DMS153 (cell line): ENCODE results near the gene FTCD.
"Not testable (repeated sequence)": the region's sequence is repeated elsewhere in the genome, so short reads cannot be mapped to it uniquely, and the experiment has no call there.

Source experiments
- DNase-seq: peaks from one replicate; lab custom pipeline; 2025; lab: John Stamatoyannopoulos, UW

The FTCD gene, protein sequence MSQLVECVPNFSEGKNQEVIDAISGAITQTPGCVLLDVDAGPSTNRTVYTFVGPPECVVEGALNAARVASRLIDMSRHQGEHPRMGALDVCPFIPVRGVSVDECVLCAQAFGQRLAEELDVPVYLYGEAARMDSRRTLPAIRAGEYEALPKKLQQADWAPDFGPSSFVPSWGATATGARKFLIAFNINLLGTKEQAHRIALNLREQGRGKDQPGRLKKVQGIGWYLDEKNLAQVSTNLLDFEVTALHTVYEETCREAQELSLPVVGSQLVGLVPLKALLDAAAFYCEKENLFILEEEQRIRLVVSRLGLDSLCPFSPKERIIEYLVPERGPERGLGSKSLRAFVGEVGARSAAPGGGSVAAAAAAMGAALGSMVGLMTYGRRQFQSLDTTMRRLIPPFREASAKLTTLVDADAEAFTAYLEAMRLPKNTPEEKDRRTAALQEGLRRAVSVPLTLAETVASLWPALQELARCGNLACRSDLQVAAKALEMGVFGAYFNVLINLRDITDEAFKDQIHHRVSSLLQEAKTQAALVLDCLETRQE

DNA sequence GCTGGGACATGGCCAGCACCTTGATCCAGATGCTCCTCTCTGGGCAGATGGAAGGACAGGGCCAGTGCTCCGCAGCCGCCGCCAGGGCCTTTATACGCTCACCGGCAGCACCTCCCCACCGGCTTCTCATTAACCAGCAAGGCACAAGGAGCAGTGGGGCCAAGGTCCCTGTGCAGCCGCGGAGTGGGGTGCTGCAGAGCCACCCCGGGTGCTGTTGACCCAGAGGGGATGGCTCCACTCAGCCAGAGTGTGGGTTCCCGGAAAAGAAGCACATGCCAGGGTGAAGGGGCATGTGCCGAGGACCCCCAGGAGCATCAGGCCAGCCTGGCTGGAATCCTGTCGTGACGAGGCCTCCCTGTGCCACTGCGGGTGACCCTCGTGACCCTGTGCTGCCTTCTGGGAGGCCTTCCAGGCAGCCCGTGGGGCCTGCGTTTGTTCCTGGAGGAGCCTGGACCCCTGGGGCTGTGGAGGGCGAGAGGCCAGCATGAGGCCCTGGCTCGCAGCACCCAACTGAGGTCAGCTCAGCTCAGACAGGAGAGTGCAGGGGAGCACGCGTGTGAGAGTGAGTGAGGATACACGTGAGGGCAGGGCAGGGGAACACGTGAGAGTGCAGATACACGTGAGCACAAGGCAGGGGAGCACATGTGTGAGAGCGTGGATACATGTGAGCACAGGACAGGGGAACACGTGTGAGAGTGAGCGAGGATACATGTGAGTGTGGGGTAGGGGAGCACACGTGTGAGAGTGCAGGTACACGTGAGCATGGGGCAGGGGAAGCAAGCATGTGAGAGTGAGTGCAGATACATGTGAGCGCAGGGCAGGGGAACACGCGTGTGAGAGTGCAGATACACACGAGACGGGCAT, at the start of gene FTCD:
TSS of gene FTCD (minus strand) at position 66 of the 864 bp plus-strand sequence. CDS start at position 10, 56 bp downstream.
- DNase-seq, result no peak

DNA sequence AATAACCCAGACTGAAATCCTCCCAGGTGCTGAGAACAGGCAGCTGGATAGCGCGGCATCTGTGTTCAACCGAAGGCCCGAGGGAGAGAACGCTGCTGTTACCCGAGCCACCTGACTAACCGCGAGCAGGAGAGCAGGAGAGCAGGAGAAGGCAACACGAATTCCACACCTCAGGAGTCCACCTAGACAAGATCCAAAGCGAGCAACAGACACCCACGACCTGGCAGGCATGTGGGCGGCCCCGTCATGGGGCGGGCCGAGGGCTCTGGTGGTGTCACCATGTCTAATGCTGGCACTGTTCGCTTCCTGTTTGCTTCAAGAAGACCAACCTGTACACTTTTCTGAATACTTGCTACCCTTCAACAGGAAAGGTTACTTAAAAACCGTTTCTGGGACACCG, 49.8 kb upstream of the FTCD start:
- no peak for DNase-seq

DNA sequence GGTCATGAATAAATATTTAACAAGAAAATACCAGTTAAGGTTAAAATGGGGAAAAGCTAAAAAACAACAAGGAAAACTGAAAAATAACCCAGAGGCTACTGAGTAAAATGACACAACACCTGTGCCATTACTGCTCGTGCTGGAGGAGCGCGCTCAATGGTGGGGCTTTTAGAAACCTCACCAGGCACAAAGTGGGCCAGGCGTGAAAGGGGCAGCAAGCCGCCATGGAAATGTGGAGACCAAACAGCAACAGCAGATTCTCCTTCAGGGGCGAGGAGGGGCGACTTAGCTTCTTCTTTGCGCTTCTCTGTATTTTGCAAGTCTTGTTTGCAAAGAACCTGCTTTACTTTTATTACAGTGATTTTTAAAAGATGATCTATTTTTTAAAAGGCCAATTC, 47.8 kb upstream of the FTCD start:
- DNase-seq, result no peak

DNA sequence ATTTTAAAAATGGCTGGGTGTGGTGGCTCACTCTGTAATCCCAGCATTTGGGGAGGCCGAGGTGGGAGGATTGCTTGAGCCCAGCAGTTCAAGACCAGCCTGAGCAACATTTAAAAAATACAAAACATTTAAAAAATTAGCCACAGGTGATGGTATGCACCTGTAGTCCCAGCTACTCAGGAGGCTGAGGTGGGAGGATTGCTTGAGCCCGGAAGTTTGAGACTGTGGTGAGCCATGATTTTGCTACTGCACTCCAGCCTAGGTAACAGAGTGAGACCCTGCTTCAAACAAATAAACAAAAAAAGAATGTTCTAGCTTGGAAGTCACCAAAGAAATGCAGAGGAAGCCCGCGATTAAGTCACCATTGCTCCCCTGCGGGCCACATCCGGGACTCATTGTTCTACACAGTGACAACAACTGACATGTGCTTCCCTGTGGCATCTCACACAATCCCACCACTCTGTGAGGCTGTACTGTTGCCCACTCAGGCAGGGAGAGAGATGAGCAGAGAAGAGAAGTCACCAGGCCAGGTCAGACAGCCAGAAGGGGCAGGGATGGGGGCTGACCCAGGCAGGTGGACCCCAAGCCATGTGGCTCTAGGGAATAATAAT, 47.3 kb upstream of the FTCD start:
- DNase-seq, result no peak

DNA sequence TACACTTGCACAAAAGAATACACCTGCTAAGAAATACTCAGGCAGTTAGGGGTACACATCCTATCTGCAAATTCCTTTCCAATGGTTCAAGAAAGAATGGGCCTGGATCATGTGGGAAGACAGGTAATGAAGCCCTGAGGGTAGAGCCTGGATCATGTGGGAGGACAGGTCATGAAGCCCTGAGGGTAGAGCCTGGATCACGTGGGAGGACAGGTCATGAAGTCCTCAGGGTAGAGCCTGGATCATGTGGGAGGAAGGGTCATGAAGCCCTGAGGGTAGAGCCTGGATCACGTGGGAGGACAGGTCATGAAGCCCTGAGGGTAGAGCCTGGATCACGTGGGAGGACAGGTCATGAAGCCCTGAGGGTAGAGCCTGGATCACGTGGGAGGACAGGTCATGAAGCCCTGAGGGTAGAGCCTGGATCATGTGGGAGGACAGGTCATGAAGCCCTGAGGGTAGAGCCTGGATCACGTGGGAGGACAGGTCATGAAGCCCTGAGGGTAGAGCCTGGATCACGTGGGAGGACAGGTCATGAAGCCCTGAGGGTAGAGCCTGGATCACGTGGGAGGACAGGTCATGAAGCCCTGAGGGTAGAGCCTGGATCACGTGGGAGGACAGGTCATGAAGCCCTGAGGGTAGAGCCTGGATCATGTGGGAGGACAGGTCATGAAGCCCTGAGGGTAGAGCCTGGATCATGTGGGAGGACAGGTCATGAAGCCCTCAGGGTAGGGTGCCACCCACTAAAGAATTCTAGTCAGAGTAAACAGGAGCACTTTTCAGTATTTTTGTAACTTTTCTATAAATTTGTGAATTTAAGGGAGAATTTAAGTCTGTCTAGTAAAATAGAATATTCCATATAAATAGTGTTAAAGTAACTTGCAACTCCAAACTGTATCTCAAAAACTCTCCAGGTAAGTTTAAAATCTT, 45.8 kb upstream of the FTCD start:
- DNase-seq, result not testable (repeated sequence)

DNA sequence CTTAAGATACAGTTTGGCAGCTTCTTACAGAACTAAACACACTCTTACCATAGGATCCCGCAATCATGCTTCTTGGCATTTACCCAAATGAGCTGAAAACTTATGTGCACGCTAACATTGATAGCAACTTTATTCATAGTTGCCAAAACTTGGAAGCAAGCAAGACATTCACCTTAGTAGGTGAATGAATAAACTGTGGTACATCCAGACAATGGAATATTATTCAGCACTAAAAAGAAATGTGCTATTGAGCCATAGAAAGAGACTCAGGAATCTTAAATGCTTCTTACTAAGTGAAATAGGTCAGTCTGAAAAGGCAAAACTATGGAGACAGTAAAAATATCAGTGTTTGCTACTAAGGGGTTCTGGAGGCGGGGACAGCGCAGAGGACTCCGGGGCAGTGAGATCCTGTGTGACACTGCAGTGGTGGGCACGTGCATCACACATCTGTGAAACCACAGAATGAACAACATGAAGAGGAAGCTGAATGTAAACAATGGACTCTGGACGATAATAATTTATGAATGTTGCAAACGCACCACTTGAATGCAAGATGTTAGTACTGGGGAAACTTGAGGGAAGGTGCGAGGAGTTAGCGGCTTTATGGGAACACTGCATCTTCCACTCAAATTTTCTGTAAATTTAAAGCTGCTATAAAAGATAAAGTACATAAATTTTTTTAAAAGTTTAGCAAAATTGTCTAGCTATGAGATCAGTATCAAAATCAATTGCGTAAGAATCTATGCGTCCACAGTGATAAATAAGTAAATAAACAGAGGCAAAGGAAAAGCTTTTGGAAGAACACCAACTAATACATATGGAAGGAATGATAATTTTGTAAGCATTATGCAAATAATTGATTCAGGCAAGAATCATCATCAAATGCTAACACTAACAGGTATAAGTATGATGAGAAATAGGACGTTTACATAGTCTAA, 44.3 kb upstream of the FTCD start:
- DNase-seq, result no peak

DNA sequence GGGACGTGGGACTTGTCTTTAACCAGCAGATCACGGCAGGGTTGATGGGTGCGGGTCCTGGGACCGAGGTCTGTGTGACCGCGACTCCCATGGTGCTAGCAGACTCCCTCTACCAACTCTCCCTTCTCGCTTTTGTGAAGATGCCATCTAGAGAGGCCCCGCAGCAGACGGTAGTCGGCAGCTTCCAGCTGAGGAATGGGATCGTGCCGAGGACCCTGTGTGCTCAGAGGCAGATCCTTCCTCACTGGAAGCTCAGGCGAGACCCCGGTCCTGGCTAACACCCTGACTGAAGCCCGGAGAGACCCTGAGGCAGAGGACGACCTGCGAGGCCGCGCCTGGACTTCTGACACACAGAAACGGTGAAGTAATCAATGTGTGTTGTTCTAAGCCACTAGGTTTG, 41.4 kb upstream of the FTCD start:
- DNase-seq, result no peak

DNA sequence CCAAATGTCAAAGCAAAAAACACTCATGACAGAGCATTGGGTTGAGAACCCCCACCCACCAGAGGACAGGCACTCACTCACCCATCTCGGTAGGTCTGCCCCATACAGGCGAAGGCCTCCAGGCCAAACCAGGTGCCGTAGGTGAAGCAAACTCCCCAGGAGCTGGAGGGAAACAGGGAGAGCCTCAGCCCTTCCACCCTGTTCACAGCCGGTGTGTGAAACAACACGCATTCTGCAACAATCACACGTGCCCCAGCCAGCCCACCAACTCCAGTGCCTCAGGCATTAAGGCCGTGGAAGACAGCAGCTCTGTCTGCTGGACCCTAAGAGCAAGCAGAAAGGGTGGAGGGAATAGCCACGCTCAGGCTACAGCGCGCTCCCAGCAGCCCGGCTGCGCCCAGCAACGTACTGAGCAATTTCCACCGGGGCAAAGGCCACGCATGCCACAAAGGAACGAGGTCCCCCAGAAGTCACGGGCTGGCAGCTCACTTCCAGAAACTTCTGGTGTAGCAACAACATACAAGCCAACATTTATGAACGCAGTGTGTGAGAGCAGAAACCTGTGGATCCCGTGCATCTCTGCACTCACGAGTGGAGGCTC, 40.3 kb upstream of the FTCD start:
- no peak for DNase-seq

DNA sequence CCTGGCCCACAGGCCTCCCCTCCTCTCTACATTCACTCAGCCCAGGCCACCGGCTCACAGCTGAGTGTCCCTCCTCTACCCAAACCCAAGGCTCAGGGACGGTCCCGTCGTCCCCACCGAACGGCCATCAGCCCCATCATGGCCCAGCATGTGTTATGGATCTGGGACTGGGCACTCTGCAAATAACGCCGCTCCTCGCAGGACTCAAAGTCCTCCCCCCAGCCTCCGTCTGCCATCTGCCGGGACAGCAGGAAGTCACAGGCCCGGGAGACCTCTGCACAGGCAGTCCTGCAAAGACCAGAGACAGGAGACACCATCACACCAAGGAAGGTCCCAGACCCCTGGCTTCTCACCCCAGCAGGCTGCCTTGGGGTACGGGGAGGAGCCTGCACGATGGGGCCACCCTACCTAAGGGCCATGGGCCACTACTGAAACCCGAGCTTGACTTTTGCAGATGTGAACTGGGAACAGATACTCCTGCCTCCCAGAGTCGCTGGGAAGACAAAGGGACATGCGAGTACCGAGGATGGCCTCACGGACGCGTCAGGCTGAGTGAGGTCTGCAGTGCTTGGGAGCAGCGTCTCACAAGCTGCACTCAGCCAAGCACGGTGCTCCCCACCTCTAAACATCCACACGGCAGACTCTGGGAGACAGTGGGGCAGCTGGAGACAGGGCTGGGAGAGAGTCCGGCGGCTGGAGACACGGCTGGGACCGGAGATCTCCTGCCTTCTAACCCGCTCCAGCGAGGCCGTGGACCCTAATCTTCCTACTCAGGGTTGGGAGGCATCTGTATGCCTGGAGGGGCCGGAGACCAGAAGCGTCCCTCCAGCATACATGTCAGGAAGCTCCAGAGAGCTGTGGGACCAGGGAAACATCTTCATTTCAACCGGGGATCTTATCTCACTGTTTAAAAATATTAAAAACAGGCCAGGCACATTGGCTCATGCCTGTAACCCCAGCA, 39.3 kb upstream of the FTCD start:
- no peak for DNase-seq

DNA sequence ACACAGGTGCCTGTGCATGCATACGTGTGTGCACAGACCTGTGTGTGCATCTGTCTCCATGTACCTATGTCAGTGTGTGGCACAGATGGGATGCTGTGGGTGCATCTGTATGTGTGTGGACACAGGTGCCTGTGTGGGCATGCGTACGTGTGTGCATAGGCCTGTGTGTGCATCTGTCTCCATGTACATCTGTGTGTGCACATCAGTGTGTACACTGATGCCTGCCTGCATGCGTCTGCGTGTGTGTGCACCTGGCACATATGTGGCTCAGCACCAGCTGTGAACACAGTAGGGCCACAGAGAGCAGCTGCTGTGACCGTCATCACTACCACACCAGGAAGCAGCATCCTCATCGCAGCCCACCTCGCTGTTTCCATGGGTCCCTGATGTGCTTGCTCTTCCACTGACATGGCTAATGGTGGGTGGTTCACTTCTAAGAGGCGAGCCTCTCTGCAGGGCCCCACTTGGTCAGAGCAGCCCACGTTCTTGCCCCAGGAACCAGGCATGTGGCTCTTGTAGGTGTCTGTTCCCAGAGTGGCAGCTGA, 38.5 kb upstream of the FTCD start:
- DNase-seq, result no peak

DNA sequence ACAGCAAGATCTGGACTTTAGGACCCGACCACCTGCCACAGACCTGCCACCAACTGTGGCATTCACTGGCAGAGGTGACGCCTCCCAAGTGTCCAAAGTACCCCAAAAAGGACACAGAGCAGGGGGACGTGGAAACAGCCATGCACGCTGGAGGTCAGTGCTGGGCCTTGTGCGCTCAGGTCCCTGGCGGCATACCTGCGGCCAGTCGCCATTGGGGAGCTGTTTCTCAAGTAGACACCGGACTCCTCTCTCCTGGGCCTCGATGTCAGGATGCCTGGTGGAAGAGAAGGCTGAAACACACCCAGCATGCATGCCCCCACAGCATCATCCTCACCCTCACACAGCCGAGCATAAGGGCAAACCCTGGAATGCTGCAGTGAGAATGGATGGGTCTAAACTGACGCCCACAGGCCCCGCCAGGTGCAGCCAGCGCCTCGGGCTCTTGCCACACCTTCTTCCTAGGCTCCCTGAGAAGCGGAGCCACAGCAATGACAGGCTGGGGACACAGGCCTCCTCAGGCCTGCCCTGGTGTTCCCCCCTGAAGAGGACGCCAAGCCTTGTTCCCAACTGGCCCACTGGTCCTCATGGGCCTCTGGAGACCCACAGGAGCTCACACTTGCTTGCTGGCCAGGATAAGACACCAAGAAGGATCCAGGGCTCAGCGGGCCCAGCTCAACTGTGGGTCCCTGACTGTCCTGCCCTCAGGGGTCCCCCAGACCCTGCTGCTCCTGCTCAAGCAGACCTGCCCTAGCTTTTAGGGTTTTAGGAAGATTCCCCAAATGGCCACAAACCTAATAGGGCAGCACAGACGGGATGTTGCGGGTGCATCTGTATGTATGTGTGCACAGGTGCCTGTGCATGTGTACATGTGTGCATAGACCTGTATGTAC, 36.6 kb upstream of the FTCD start:
- no peak for DNase-seq

DNA sequence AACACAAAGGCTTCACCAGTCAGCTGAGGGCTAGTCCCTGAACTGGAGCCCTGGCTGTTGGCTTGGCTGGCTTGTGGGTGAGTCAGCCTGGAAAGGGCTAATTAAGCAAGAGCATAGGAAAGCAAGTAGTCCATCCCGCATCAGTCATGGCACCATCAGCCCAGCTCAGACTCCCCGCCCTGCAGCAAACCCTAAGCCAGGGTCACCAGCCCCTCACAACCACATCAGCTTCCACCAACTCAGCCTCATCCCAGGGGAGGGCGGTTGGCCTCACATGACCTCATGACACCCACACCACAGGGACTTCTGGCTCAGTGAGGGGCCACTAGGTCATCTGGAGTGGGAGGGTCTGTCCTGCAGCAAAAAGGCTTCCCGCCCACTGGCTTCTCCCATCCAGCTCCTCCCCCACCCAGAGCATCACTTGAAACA, 35.9 kb upstream of the FTCD start:
- DNase-seq, result no peak

DNA sequence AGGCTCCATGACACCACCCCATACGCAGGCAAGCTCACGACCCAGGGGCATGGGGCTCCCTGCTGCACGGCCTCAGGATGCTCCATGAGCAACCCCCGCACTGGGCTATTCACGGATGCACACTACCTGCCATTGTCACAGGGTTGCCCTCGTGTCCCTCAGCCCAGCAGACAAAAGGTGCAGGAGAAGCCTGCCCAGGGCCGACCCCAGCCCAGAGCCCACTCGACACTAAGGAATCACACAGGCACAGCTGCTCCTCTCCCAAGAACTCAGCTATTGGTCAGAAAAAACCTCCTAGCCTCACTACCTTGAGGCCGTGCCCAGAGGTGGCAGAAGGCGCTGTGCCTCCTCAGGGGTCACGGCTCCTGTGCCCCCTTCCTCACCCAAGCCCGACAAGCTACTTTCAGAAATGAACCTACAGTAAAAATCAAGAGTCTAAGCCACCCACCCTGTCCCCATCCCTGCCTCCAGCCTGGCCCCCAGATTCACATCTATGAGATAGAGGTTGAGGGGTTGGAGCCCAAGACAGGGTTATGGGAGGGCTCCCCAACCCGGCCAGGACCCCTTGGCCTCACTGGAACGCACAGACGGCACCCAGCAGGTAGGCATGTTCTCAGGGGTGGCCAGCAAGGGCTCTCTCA, 35.2 kb upstream of the FTCD start:
- no peak for DNase-seq

DNA sequence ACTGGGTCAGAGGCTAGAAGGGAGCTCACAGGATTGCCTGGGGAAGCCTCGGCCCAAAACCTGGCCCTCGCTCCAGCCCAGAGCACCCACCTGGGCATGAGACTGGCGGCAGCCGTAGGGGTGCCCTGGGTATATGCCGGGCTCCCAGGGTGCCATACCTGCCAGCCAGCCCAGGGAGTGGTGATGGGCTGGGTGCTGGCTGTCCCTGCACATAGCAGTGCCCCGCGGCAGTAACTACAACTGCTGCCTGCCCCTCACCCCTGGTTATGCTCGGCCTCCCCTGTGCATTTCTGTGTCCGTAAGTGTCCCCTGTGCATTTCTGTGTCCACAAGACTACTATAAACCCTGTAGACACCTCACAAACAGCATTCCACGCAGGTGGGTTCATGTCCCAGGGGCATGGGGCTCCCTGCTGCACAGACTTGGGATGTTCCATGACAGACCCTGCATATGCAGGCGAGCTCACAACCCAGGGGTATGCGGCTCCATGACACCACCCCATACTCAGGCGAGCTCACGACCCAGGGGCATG, 34.6 kb upstream of the FTCD start:
- no peak for DNase-seq

DNA sequence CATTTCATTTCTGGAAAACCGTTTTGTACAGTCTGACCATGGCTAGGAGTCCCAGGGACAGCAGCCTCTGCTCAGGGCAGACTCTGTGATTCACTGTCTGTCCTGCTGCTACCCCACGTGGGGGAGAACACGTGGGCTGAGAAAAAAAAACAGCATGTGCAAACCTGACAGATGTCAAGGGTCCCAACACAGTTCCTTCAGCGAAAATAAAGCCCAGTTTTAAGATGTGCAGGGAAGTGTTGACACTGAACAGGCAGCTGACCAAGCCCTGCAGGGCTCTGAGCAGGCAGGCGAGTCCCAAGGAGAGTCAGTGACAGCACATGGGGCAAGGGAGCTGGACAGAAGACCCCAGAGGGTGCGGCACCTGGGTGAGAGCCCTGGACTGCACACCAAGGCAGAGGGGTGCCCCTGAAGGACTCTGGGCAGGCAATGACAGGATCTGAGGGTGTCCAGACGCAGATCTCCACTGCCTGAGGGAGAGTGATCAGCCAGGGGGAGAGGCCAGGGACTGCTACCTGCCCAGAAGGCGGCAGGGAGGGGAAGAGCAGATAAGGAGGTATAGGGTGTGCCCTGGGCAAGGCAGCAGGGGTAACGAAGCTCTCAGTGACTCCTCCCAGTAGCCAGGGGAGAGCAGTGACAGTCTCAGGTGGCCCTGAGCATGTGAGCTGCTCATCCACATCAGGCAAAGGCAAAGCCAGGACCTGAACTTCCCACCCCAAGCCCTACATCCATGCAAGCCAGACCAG, 34.0 kb upstream of the FTCD start:
- DNase-seq, result no peak
